HepG2 (cell line): ENCODE results near the gene DLG1. TPM values are rescaled to one million over a fixed set of nuclear protein-coding genes. Genes with fewer than 3 reads are reported as not detected.

ENCODE experiments used
- ATAC-seq: fragments of 200-7000 bp; cut with Tn5 transposase; 3 replicates; pipeline ENCODE4 v1.9.1; 2020; ENCODE audit warnings: mild to moderate bottlenecking, moderate library complexity
- BruUV-seq: library from RNA; stranded (reverse); fragments of 400-500 nt; replicated peaks from 2 replicates; lab custom pipeline; 2021; lab: Mats Ljungman, UMichigan
- CTCF ChIA-PET: fragments of 300-600 bp; formaldehyde crosslinking; extraction: SDS; loops from one replicate; lab custom pipeline; 2021; ENCODE audit warnings: low total read pairs, inconsistent platforms, low intra/inter-chr PET ratio; lab: Yijun Ruan, JAX
- POLR2A ChIA-PET: fragments of 350-600 bp; sonication (Branson Sonifier 250); formaldehyde crosslinking; loops from one replicate; lab custom pipeline; 2020; ENCODE audit warnings: antibody characterized with exemption, inconsistent platforms; lab: Yijun Ruan, JAX
- DNase-seq: peaks from one replicate; pipeline ENCODE4 v3.0.0-alpha.2; 2015; ENCODE audit warnings: low spot score
- FAIRE-seq: peaks from 3 replicates; lab custom pipeline; 2011; peaks lifted over from hg19 to GRCh38; lab: Jason Lieb, UNC
- H2AFZ ChIP-seq: one replicate; pipeline ENCODE4 v1.6.1; 2011; ENCODE audit warnings: low read length, inconsistent platforms
- H3K27ac ChIP-seq: fragments of 300-600 bp; 3 replicates; pipeline ENCODE4 v1.8.0; 2011; ENCODE audit warnings: mixed run types, mild to moderate bottlenecking, mixed read lengths, low read length, inconsistent platforms; ENCODE audit not compliant: insufficient read depth; ENCODE audit errors: extremely low read length
- H3K27me3 ChIP-seq, 2 experiments: fragments of 200-600 bp in 1 of 2; 2 replicates in 1 of 2; 3 replicates in 1 of 2; pipeline versions ENCODE4 v1.6.0 to v1.8.0; 2011; ENCODE audit warnings: low read length in 2 of 2, mild to moderate bottlenecking in 2 of 2, moderate library complexity in 2 of 2, inconsistent platforms in 1 of 2; ENCODE audit not compliant: insufficient read depth in 2 of 2, control insufficient read depth in 1 of 2
- H3K36me3 ChIP-seq, 2 experiments: fragments of 200-600 bp in 1 of 2; replicated peaks in 1 of 2; 2 replicates in 1 of 2; 3 replicates in 1 of 2; pipeline versions ENCODE4 v1.5.1 to v1.8.0; 2011; ENCODE audit warnings: low read length in 2 of 2, inconsistent platforms in 1 of 2; ENCODE audit not compliant: insufficient read depth in 2 of 2, control insufficient read depth in 1 of 2
- H3K4me1 ChIP-seq: 2 replicates; pipeline ENCODE4 v1.5.1; 2012; ENCODE audit warnings: low read length, inconsistent platforms; ENCODE audit not compliant: insufficient read depth
- H3K4me2 ChIP-seq: 2 replicates; pipeline ENCODE4 v1.6.0; 2011; ENCODE audit warnings: low read depth, low read length, inconsistent platforms
- H3K4me3 ChIP-seq, 3 experiments: fragments of 200-600 bp in 1 of 3; sonication (generic), shearing (Covaris generic) in 1 of 3; replicated peaks in 1 of 3; 2 replicates each; pipeline ENCODE4 v1.5.1; 2011 to 2016; ENCODE audit warnings: low read length in 3 of 3, inconsistent platforms in 2 of 3, low read depth in 2 of 3, mild to moderate bottlenecking in 2 of 3, control low read depth in 1 of 3, mixed read lengths in 1 of 3; ENCODE audit not compliant: insufficient read depth in 1 of 3
- H3K79me2 ChIP-seq: one replicate; pipeline ENCODE4 v1.6.1; 2011; ENCODE audit warnings: low read length, inconsistent platforms; ENCODE audit not compliant: insufficient read depth
- H3K9ac ChIP-seq: 2 replicates; pipeline ENCODE4 v1.6.0; 2011; ENCODE audit warnings: mild to moderate bottlenecking, low read depth, low read length, inconsistent platforms; ENCODE audit not compliant: insufficient read depth
- H3K9me3 ChIP-seq: 2 replicates; pipeline ENCODE4 v1.5.1; 2012; ENCODE audit warnings: mild to moderate bottlenecking, low read length
- H4K20me1 ChIP-seq: 2 replicates; pipeline ENCODE4 v1.6.0; 2011; ENCODE audit warnings: inconsistent platforms, mild to moderate bottlenecking, low read length, moderate library complexity; ENCODE audit not compliant: insufficient read depth
- MAFK ChIP-seq, 2 experiments: IDR thresholded peaks in 1 of 2; conservative IDR thresholded peaks in 1 of 2; 2 replicates each; pipeline ENCODE4 v1.6.1; 2011; ENCODE audit warnings: improper control_type of control experiment in 2 of 2, low read length in 2 of 2
- MTA1 ChIP-seq: sonication (generic); formaldehyde crosslinking; IDR thresholded peaks from 2 replicates; pipeline ENCODE4 v1.4.0; 2020; ENCODE audit warnings: missing genetic modification reagents, mild to moderate bottlenecking, borderline replicate concordance
- RBM22 ChIP-seq: fragments of 200-400 bp; formaldehyde crosslinking; optimal IDR thresholded peaks from 2 replicates; pipeline ENCODE3; 2017; ENCODE audit warnings: mild to moderate bottlenecking, low read length, moderate library complexity
- THAP7 ChIP-seq: sonication (generic); formaldehyde crosslinking; IDR thresholded peaks from 2 replicates; pipeline ENCODE4 v1.8.1; 2023; ENCODE audit warnings: mild to moderate bottlenecking, missing genetic modification reagents
- WGBS: methylation state at CpG from one replicate; pipeline ENCODE4 v1.1.6; 2017; ENCODE audit warnings: low lambda C conversion rate; 5-methylcytosine and 5-hydroxymethylcytosine counted together
- in situ Hi-C: cut with HindIII; loops from 2 replicates; pipeline ENCODE4 v1.10.0; 2017; ENCODE audit warnings: low pct_unique_long_range_greater_than_20kb; ENCODE audit not compliant: extremely low pct_ligation_motif_present
- intact Hi-C: fragments of 100-400 bp; cut with micrococcal nuclease; formaldehyde crosslinking; loops from one replicate; pipeline ENCODE4 v1.10.0; 2022; ENCODE audit not compliant: unreplicated experiment
- polyA plus RNA-seq, 8 experiments: library from polyadenylated mRNA; depleted of rRNA in 3 of 8; stranded (reverse) in 7 of 8; unstranded in 1 of 8; fragments of >200 nt; fragmentation: Illumina TruSeq in 4 of 8; extraction: Trizol in 4 of 8; gene quantifications; 2 replicates each; pipeline versions ENCODE4 v1.2.1 to v1.2.3, GENCODE V29; 2011 to 2016; ENCODE audit warnings: low read depth in 4 of 8, missing spikeins in 1 of 8, mixed read lengths in 1 of 8; ENCODE audit not compliant: insufficient read depth in 1 of 8
- total RNA-seq, 5 experiments: library from RNA; depleted of rRNA; stranded (reverse); fragments of >200 nt; fragmentation: Illumina TruSeq; extraction: Trizol; gene quantifications; 2 replicates each; pipeline ENCODE4 v1.2.3, GENCODE V29; 2016; ENCODE audit warnings: low read depth in 1 of 5

Gene DLG1
- total and polyA plus RNA-seq, 2 of the 13 experiments (the other 11 are each of a cell fraction or from before 2014, with no cell fraction given) = 30.5 to 104 TPM

GRCh38 chr3:197167549-197167948 is 130.9 kb downstream of the DLG1 start:
- CTCF ChIA-PET = no interaction called here
- Histone ChIP-seq H2AFZ (no peak overlapping the region), H3K4me1 (no peaks in the 10 kb centered on the region), H3K9ac (no peak overlapping the region), H3K4me3 (no peak overlapping the region), H3K9me3 (no peaks in the 10 kb centered on the region), H3K36me3 (peaks cover 1 to 28% of the 10 kb centered on the region in 2 experiments), H3K27me3 (no peaks in the 10 kb centered on the region), H4K20me1 (peaks cover 2% of the 10 kb centered on the region), H3K4me2 (no peak overlapping the region), H3K79me2 (peaks cover 22% of the 10 kb centered on the region), H3K27ac (no peak overlapping the region)
- POLR2A ChIA-PET = no interaction called here
- WGBS = 99% methylated on average over 2 of the region's 2 CpGs
- no TSS peak for BruUV-seq
- ATAC-seq = no peak
- FAIRE-seq = no peak
- intact Hi-C loops (no loop called here), in situ Hi-C loops (no loop called here)
- TF ChIP-seq MTA1 = no peak
- peak; percentile 49 to 62; a peak in 3 of 4 replicates for TF ChIP-seq MAFK (conservative IDR thresholded peaks at IDR 0.05 in 1 of 2, IDR thresholded peaks at IDR 0.05 in 1 of 2; ENCODE audit: low read length in 2 of 2)
- DNase-seq = no peak

GRCh38 chr3:197165890-197166289 is 132.5 kb downstream of the DLG1 start:
- TF ChIP-seq THAP7 (CRISPR knock-in tag) = no peak
- TF ChIP-seq RBM22 = peak; percentile 63
- WGBS = 97% methylated on average over 6 of the region's 6 CpGs
- BruUV-seq = no TSS peak

More at GRCh38 chr3:197165890-197166289, 132.5 kb downstream of the DLG1 start:
- ATAC-seq (no peak), FAIRE-seq (no peak), DNase-seq (no peak)
- Histone ChIP-seq H3K27ac (no peak overlapping the region), H3K9ac (no peak overlapping the region), H3K9me3 (no peaks in the 10 kb centered on the region), H3K4me2 (no peak overlapping the region), H3K27me3 (no peaks in the 10 kb centered on the region), H3K79me2 (peaks cover 22% of the 10 kb centered on the region), H3K4me1 (no peaks in the 10 kb centered on the region), H2AFZ (no peak overlapping the region), H3K36me3 (peaks cover 1 to 28% of the 10 kb centered on the region in 2 experiments), H4K20me1 (peaks cover 2% of the 10 kb centered on the region), H3K4me3 (no peak overlapping the region)
- POLR2A ChIA-PET = no interaction called here
- in situ Hi-C loops (no loop called here), intact Hi-C loops (no loop called here)
- CTCF ChIA-PET = no interaction called here
